NB4 (cell line): Measurements from ENCODE around the gene C7orf57.
A peak's percentile ranks its signal among the peaks of the same experiment; 100 is the strongest.

Experiments
- DNase-seq: peaks from one replicate; pipeline ENCODE4 v3.0.0; 2010; ENCODE audit warnings: low read depth
- H3K4me3 ChIP-seq: one replicate; pipeline ENCODE4 v1.5.1; 2011; ENCODE audit warnings: mild to moderate bottlenecking, low read depth, low read length, moderate library complexity
- CTCF ChIP-seq: IDR thresholded peaks from one replicate; pipeline ENCODE4 v1.5.1; 2012; ENCODE audit warnings: low read depth, low read length
- MYC ChIP-seq: IDR thresholded peaks from 2 replicates; pipeline ENCODE4 v1.6.1; 2011; ENCODE audit warnings: low read depth, low read length
- POLR2A ChIP-seq: IDR thresholded peaks from 2 replicates; pipeline ENCODE4 v1.6.1; 2011; ENCODE audit warnings: mild to moderate bottlenecking; ENCODE audit not compliant: insufficient read length; ENCODE audit errors: extremely low read depth
- TF ChIP-seq, protein P1 (sequence below): IDR thresholded peaks from 2 replicates; pipeline ENCODE4 v1.6.1; 2011; ENCODE audit warnings: low read depth, low read length

The C7orf57 gene

GRCh38 chr7:48098846-48099245, 63.5 kb downstream of the C7orf57 start:
- TF ChIP-seq POLR2A, result no peak
- DNase-seq, result no peak
- H3K4me3 ChIP-seq, result no peak overlapping the region

DNA sequence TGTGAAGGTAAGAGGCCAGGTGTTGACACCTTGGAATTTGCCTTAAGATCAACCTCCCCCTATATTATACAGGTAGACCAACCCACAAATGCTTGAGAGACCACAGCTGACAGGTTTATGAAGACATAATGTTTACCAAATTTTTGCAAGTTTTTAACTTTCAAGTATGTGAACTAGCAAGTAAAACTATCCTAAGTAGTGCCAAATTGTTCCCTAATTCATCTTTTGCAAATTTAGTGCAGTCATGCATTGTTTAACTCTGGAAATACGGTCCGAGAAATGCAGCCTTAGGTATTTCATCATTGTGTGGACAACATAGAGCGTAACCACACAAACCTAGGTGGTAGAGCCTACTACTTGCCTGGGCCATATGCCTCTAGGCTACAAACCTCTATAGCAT, 64.4 kb downstream of the C7orf57 start:
- H3K4me3 ChIP-seq, result no peak overlapping the region
- TF ChIP-seq, protein P1, sequence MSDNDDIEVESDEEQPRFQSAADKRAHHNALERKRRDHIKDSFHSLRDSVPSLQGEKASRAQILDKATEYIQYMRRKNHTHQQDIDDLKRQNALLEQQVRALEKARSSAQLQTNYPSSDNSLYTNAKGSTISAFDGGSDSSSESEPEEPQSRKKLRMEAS, result no peak
- no peak for TF ChIP-seq POLR2A
- no peak for TF ChIP-seq MYC
- no peak for TF ChIP-seq CTCF
- DNase-seq, result no peak

DNA sequence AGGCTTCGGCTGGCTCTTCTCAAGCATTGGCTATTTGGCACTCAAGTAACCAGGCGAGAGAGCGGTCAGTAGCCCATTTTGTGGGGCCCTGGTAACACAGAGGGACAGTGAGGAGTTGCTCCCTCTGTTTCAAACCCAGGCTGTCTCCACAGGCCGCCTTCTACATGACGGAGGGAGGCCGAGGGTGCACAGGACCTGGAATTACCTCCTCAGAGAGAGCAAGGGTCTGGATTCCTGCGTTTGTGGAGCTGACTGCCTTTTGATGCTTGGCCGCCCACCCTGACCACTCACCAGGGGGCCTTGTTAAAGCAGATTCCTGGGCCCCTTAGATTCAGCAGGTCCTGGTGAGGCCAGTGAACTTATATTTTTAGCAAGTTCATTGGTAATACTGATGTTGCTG, 66.0 kb downstream of the C7orf57 start:
- H3K4me3 ChIP-seq, result no peak overlapping the region
- DNase-seq, result no peak
- no peak for TF ChIP-seq POLR2A

- no peak overlapping the region for H3K4me3 ChIP-seq
- TF ChIP-seq POLR2A, result no peak
- TF ChIP-seq CTCF, result peak; percentile 45
- DNase-seq, result peak; percentile 38
These were observed 66.6 kb downstream of the C7orf57 start for GRCh38 chr7:48101968-48102367.

DNA sequence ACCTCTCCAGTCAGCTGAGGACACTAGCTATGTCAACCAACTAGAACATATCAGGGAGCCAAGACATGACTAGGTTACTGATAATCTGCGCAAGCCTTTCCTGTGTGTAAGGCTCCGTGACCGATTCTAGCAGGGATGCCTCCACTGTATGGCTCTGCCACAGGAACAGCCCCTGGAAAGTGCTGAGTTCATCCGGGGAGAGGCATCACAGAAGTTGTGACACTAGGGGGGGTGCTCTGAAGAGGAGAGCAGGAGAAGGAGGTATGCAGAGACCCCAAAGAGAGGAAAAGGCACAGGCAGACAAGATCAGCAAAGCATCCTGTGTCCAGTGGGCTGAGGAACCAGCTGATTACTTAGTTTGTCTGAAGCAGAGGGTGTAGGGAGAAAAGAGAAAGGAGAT, 67.2 kb downstream of the C7orf57 start:
- TF ChIP-seq CTCF (no peak), MYC (no peak), POLR2A (no peak)
- TF ChIP-seq, protein P1, result no peak
- DNase-seq, result no peak

GRCh38 chr7:48105045-48105444, 69.7 kb downstream of the C7orf57 start:
- no peak overlapping the region for H3K4me3 ChIP-seq
- no peak for DNase-seq
- TF ChIP-seq MYC (no peak), POLR2A (no peak), CTCF (no peak)
- TF ChIP-seq, protein P1, result no peak

More for the DNA sequence above, 67.2 kb downstream of the C7orf57 start:
- no peak overlapping the region for H3K4me3 ChIP-seq

GRCh38 chr7:48106906-48107659, 71.7 kb downstream of the C7orf57 start:
- H3K4me3 ChIP-seq, result no peak overlapping the region
- TF ChIP-seq, protein P1, result no peak
- TF ChIP-seq CTCF (no peak), POLR2A (no peak), MYC (no peak)
- no peak for DNase-seq
